ENCODE data around the gene PPP6R2.

DNA sequence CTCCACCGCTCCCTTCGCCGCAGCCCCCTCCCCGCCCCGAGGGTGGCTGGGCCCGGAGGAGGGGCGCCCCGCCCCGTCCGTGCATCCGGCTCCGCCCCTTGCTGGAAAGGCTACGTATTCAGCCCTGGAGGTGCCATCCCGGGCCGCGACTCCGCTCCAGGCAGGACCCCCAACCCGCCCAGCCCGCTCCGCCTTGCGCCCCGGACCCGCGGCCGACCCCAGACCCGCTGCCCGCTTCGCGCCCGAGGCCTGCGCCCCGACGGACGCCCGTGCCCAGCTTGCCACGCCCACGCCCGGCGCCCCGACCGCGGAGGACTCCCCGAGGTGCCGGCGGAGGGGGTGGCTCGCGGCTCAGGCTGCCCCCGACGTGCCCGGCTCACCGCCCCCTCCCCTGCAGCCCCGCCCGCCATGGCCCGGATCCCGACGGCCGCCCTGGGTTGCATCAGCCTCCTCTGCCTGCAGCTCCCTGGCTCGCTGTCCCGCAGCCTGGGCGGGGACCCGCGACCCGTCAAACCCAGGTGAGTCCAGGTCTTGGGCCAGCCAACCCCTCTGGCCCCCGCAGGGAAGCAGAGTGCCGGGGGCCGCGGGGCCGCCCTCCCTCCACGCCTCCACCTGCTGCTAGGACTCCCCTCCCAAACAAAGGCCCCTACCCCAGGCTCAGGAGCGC lies 138.4 kb downstream of the PPP6R2 start, which contains the start of gene ADM2:
- TF ChIP-seq EZH2 (IDR thresholded peaks at IDR 0.05; ENCODE audit: low read length, missing control alignments): no peak
- TF ChIP-seq, protein P1, sequence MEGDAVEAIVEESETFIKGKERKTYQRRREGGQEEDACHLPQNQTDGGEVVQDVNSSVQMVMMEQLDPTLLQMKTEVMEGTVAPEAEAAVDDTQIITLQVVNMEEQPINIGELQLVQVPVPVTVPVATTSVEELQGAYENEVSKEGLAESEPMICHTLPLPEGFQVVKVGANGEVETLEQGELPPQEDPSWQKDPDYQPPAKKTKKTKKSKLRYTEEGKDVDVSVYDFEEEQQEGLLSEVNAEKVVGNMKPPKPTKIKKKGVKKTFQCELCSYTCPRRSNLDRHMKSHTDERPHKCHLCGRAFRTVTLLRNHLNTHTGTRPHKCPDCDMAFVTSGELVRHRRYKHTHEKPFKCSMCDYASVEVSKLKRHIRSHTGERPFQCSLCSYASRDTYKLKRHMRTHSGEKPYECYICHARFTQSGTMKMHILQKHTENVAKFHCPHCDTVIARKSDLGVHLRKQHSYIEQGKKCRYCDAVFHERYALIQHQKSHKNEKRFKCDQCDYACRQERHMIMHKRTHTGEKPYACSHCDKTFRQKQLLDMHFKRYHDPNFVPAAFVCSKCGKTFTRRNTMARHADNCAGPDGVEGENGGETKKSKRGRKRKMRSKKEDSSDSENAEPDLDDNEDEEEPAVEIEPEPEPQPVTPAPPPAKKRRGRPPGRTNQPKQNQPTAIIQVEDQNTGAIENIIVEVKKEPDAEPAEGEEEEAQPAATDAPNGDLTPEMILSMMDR (conservative IDR thresholded peaks at IDR 0.05 in 1 of 2, IDR thresholded peaks at IDR 0.05 in 1 of 2; ENCODE audit: low read depth in 1 of 2, low read length in 2 of 2): no peak
